Panc1 (cell line): ENCODE measurements around the gene PRTN3.

ENCODE experiments used
- CTCF ChIP-seq: fragments of 450-650 bp; IDR thresholded peaks from 2 replicates; pipeline ENCODE4 v1.5.1; 2017; ENCODE audit warnings: mild to moderate bottlenecking
- REST ChIP-seq, 2 experiments: IDR thresholded peaks; 2 replicates each; pipeline ENCODE4 v1.6.1; 2011 to 2012; ENCODE audit warnings: low read depth in 2 of 2, control low read depth in 1 of 2, low read length in 1 of 2, mild to moderate bottlenecking in 1 of 2, moderate library complexity in 1 of 2; ENCODE audit not compliant: insufficient read depth in 1 of 2
- SIN3A ChIP-seq: IDR thresholded peaks from 2 replicates; pipeline ENCODE4 v1.6.1; 2012; ENCODE audit warnings: low read depth, mild to moderate bottlenecking, low read length, moderate library complexity, borderline replicate concordance; ENCODE audit not compliant: insufficient read depth
- TCF7L2 ChIP-seq: IDR thresholded peaks from 2 replicates; pipeline ENCODE4 v1.6.1; 2011; ENCODE audit warnings: mild to moderate bottlenecking, low read depth, low read length, inconsistent platforms

- TF ChIP-seq CTCF: no peak
- TF ChIP-seq REST (IDR thresholded peaks at IDR 0.05; ENCODE audit: insufficient read depth in 1 of 2, low read depth in 2 of 2, low read length in 1 of 2): no peak
- no peak for TF ChIP-seq TCF7L2
- TF ChIP-seq SIN3A: no peak
Observed at GRCh38 chr19:855566-856120, 14.8 kb downstream of the PRTN3 start.
